NOMO-1 treated with DMSO at 0.1 percent for 48 hours (cell line): Measurements from ENCODE around the gene TLL1.

Source experiments
- DNase-seq: peaks from one replicate; lab custom pipeline; 2025; ENCODE audit not compliant: unreplicated experiment; lab: John Stamatoyannopoulos, UW

The TLL1 gene

DNA sequence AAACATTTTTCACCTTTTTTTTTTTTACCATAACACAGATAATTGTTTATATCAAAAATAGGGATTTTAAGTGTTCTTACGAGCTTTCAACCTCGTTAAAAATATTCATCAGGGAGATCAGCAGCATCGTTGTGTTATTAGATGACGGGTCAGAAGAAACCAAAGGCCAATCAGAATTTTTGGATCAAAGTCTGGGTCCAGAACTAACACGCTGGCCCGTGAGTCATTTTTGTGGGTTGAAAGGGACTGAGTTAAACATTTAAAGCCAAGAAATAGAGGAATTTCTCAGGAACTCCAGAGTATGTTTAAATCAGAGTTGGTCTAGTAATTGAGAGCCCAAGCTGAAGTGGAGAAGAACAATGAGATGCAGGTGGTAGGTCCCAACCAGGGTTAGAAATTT, 170.8 kb downstream of the TLL1 start:
- DNase-seq: no peak

DNA sequence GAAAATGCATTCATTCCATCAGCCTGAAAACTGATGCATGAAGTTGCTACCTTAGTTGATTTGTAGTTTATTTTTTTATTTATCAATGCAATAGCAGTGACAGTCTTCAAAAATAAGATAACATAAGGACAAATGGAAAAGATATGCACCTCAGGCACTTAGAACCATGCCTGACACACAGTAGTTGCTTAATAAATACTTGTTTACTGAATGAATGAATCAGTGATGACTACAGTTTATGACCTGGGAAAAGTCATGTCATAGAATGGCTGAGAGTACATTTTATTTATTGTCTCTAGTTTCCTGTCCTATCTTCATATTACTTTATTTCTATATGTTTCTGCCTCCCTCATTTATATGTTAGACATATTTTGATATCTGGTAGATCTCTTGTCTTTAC, 171.8 kb downstream of the TLL1 start:
- no peak for DNase-seq

DNA sequence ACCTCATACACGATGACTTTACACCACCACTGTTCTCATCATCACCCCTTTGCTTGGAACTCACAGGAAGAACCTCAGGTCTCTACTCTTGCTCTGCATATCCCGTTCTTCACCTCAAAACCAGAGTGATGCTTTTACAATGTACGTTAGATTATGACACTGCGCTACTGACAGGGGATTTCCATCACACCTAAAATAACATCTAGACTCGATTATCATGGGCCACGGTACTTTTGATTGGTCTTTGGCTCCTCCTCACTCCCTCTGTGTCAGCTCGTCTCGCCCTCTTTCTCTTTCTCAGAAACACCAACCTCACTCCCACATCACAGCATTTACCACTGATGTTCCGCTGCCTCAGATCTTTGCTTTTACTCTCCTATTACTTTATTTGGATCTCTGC, 172.4 kb downstream of the TLL1 start:
- no peak for DNase-seq

DNA sequence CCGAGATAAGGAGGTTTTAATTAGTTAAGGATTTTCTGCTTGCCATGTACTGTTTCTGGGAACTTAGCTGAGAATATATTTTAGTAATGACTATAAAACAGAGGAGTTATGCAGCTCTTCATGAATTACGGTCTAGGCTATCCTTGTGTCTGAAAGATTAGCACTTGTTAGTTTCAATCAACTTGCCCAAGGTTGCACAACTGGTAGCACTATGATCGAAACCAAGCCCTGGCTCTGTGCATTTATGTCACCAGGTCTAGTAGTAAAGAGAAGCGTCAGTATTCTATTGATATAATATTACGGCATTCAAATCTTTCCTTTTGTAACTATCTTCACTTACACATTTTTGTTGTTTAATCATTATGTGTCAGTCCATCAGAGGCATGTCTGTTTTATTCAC, 176.0 kb downstream of the TLL1 start:
- DNase-seq: no peak

DNA sequence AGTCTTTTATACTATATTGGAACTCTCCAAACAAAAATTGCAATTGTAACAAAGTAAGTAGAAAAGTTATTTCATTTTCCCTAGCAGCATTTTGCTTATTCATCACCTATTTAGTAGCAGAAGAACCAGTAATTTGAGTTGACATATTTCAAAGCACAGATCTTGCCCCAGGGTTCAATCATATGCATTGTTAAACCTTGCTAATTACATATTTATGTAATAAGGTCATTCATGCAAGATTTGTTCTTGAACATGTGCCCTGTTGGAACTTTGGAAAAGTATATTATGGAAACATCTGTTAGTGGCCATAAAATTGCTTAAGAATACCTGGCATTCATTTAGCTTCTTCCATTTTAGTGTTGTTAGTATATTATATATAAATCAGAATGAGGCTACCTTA, 191.7 kb downstream of the TLL1 start:
- DNase-seq: no peak

DNA sequence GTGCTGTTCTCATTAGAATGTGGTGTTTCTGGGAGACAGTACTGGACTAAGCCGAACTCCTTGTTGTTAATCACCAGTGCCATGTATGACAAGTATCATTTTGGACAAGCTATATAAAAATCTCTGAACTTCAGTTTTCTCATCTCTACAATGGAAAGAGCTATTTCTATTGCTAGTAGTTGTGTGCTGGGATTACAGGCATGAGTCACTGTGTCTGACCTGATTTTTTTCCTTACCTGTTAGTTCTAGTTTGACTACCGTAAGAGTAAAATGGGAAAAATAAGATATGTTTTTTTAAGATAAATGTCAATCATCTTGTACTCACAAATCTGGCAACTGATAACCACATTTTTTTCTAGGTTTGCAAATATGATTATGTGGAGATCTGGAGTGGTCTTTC, 192.3 kb downstream of the TLL1 start:
- DNase-seq: no peak

DNA sequence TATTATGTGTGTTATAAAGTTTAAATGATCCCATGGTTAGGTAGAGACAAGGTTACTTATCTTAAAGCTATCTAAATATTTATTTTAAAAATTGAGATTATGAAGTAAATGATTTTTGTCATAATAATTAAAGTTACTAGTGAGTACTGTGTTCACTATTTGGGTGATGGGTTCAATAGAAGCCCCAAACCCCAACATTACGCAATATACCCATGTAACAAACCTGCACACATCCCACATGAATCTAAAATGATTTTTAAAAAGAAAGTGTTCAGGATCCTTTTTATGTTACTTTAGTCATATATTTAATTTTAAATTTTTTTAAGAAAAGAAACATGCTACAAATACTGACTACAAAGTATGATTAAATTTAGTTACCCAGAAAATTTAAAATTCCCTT, 193.9 kb downstream of the TLL1 start:
- no peak for DNase-seq

DNA sequence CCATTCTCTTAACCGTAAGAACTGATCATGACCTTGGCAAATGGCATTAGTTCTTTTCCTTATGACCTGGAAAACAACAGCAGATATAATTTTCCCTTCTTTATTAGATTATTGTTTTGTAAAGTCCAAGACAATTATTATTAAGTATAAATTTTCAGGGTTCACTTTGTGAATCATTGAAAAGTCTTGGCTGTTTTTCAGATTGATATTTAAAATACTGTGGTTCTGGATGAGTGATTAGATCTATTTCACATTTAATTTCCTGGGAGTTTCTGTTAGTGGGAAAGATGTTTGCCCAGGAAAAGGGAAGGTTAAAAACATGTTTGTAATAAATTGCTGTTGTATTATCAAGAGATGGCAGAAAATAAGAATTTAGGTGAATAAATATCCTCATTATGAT, 194.9 kb downstream of the TLL1 start:
- no peak for DNase-seq

DNA sequence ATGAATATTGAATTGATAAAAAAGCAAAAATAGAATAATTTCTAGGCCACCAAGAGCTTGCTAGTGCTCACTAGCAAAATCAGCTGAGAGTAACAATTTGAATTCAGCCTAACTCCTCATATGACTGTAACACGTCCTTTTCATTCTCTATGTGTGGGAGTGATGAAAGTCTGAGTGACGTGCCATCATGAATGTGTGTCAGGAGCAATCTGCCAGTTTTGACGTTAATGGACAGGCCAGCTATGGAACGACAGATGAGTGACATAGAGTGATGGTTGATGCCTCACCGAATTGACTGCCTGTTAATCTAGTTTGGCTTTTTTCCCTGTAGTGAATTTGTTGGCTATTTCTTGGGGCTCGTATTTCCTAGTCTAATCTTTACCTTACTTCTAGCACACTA, 200.7 kb downstream of the TLL1 start:
- no peak for DNase-seq

DNA sequence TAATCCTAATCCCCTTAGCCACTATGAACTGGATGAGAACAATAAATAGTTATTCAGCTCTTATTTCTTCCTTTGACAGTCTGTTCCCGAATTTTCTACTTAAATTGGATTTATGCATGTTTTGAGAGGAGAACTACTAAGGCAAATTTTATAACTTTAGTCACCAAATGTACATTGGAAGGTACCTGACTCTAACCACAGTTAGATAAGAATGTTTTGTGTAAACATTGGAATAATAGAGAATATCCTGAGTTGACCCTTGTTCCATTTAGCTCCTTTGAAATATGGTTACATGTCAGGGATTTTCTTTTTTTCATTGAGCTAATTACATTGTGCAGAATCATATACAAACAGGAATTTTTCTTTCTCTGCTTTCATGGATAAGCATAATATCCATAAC, 202.6 kb downstream of the TLL1 start:
- DNase-seq: no peak

DNA sequence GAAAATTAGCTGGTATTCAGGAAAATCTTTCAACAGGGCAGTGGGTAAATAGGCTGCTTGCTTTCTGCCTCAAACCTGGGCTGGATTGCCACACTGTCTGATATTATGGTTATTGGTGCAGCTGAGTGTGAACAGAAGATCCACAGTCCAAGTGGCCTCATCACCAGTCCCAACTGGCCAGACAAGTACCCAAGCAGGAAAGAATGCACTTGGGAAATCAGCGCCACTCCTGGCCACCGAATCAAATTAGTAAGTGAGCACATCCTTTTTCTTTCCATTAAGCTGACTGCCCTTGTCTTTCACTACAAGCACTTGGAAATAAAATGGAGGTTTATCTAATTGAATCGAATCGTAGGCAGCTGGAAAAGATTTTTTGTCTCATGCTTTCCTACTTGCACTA, 204.7 kb downstream of the TLL1 start:
- no peak for DNase-seq

DNA sequence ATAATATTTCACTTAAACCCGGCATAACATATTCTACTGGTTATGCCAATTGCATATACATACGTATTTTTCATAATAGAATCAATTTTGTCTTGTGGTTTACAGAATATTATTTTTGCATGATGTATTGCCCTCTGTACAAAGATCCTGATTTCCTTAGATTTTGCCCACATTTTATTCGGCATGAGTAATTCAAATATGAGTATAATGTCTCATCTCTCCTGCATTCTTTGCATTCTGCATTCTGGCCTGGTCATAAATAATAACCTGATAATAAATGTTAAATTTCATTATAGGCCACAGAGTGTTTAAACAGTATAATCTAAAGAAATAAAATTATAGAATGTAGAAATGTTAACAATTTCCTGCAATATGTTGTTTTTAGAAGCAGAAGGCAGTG, 205.3 kb downstream of the TLL1 start:
- DNase-seq: no peak

DNA sequence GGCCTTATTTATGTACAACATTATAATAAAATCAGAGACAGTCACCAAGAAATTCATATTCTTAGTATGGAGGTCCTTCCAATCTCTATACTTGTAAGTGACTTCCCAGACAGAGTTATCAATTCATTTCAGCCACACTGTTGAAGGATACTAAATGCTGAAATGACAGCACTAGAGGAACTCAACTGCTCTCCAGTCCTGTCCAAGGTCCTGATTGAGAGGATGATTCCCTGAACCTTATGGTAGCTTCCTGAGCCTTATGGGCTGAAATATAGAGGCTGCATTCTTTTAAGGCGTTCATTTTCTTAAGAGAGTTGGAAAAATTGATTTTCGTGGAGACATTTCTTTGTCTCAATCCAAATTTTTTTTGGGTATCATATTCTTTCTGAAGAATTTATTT, 205.9 kb downstream of the TLL1 start:
- no peak for DNase-seq

DNA sequence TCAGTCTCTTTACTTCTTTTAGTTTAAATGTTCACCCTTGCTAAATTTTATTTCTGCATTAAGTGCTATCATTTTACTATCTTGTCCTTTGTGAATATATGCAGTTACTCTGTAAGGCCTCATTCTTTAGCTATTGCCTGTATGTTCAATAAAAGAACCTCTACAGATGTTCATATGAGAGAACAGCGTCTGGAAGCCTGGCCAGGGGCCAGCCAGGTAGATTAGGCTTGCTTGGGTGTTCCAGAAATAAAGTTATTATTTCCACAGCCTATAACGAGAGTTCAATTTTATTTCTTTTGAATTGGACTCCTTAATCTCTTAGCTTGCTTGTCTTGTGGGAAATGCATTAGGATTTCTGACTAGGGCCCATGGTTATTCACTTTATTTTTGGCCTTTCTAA, 214.5 kb downstream of the TLL1 start:
- no peak for DNase-seq

DNA sequence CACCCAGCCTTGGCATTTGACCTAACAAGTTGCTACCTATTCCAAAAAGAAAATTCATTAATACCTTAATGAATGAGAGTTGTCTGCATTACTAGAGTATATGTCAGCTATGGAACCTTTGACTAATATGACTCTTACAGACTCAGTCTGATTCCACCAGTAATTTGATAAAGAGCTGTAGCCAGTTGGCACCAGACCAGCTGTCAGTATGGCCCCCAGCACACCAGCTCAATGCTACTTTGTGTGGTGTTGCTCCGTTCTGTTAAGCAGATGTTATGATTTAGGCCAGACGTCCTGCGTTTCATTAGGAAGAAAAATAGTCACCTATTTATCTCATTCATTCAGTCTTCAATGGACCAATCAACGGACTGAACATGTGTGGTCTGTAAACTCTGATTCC, 215.5 kb downstream of the TLL1 start:
- DNase-seq: no peak

DNA sequence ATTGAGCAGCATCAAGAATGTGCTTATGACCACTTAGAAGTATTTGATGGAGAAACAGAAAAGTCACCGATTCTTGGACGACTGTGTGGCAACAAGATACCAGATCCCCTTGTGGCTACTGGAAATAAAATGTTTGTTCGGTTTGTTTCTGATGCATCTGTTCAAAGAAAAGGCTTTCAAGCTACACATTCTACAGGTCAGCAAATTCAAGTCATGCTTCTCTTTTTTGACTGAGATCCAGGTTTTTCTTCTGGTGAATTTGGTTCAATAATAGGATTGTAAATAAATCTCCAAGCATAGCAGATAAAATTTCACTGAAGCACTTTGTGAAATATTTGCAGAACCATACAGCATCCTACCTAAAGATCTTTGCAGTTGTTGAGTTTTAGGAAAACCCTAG, 218.1 kb downstream of the TLL1 start:
- no peak for DNase-seq

DNA sequence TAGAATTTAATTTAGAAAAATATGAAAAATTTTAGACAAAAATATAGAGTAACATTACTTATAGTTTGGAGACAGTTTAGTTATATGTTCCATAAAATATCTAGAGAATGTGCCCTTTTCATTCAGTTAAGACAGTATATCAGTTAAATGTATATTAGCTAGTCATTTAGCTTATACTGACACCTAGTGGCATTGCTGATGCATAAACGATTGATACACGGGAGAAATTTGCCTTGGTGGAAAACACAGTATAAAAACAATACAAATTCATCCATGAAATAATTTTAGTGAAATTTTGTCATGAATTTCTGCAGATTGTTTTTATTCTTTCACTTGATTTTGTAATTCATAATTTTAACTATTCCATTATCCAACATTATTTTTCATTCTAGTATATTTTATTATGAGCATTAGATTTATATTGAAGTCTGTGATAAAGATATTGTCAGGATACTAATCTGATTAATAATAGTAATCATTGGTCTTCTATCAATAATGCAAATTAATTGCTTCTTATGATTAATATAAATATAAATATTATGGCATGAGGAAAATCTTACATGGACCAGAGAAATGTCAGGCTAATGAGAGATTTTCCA, 219.0 kb downstream of the TLL1 start:
- DNase-seq: peak; percentile 11

DNA sequence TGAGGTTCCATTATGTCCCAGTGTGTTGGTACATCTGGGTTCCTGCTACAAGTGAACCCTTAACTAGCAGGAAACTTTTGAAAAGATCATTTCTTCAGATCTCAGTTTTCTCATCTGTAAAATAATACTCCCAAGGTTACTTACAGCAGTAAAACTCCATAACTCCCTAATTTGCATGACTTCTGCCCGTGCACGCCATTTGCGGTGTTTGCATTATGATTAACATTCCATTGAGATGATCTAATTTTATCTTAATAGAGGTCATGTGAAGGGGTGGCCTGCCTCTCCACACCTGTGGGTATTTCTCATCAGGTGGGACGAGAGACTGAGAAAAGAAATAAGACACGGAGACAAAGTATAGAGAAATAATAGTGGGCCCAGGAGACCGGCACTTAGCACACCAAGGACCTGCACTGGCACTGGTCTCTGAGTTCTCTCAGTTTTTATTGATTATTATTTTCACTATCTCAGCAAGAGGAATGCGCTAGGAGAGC, 219.8 kb downstream of the TLL1 start:
- no peak for DNase-seq

DNA sequence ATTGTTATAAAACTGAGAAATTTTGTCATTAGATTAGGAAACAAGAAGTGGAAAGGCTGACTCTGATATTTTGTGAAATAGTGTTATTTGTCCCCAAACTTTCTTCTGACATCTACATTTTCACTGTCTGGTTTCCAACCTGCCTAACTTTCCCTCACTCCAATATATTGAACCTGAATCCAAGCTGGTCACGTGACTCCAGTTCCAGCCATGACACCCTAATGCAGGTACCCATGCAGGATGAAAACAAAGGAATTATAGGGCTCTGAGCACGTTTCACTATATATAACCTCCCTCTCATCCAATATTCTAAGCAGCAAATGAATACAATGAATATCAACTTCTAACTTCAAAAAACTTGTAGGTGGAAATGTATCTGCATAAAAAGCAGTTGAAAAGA, 231.6 kb downstream of the TLL1 start:
- no peak for DNase-seq

DNA sequence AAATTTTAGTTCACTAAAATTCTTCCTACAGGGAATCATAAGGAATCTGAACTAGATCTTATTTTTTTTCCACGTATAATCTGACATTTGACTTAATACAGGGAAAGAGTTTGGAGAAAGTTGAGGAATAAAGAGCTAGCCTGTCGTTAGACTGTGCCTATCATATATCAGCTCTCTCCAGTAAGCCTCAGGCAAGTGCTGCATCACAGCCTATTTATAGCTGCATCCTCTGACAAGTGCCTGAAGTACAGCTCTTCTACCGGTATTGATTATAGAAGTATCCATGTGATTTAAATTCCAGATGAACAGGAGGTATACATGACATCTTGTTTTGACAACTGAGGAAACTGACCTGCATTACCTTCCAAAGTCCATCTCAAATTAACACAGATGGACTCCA, 248.9 kb downstream of the TLL1 start:
- DNase-seq: no peak

DNA sequence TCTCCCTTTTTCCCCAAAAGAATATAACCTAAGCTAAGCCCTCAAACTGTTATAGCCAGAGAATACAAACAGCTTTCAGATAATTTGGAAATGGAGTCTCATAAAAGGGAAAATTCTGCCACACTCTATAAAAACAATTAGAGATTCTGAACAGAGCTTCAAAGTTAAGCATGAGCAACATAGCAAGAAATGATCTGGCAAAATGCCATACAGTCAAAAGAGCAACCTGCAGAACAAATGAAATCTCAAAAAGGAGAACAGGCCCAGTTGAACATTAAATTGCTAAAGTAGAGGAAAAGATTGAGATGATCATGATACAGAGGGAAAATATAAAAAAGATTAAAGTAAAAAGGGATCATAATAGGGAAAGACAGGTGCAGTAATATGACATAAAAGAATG, 250.5 kb downstream of the TLL1 start:
- no peak for DNase-seq

DNA sequence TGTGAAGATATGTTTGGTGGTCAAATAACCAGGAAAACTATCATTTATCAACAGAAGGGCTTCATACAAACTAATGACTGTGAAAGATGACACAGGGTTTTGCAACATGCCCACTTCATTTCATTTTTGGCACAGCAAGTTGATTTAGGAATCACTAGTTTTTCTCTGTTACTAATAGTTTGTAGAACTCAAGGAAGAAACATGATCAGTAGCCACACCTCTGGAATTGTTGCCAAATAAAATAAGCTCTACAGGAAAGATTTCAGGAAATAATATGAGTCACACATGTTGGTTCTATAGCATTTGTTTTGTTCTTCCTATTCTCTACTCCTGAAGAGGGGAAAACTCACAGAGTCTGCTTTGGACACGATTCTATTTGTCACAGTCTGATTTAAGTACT, 255.4 kb downstream of the TLL1 start:
- DNase-seq: no peak

DNA sequence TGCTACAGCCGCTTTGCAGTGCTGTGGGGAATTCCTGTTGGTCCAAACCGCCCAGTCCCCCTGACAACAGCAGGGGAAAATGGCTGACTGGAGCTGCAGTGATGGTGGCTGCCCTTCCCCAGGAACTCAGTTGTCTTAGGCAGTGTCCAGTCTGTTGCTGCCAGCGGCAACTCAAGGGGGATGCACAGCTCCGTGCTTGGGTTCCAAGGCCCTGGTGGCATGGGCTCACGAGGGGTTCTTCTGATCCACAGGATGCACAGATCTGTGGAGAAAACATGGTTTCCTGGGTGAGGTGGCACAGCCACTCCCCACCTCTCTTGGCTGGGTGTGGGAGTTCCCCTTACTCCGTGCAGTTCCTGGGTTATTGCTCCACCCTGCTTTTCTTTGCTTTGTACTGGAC, 261.2 kb downstream of the TLL1 start:
- DNase-seq: no peak

DNA sequence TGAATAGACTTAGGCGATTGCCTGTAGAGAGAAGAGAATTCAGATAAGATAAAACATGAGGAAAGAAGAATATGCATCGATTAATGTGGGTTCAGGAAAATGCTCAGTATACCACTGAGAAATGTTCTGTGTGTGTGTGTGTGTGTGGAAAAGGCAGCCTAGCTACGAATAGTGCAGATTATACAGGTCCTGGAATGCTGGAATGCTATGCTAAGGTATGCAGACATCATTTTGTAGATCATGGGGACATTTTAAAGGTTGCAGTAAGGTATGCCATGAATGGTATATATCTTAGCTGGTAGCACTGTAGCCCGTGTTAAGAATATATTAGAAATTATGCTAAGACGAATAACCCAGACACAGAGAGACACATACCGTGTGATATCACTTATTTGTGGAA, 267.9 kb downstream of the TLL1 start:
- no peak for DNase-seq
